K562 (cell line): Measurements from ENCODE around the gene SEC22C. TPM values are rescaled to one million over a fixed set of nuclear protein-coding genes. Genes with fewer than 3 reads are reported as not detected.
A peak's percentile ranks its signal among the peaks of the same experiment; 100 is the strongest.

Source experiments
- ATAC-seq: fragments of 200-7000 bp; cut with Tn5 transposase; 3 replicates; pipeline ENCODE4 v1.9.1; 2020; ENCODE audit warnings: moderate library complexity
- BruUV-seq: library from RNA; stranded (reverse); fragments of 400-500 nt; replicated peaks from 2 replicates; lab custom pipeline; 2021; lab: Mats Ljungman, UMichigan
- CTCF ChIA-PET: fragments of 300-600 bp; formaldehyde crosslinking; extraction: SDS; loops from one replicate; lab custom pipeline; 2021; ENCODE audit warnings: low intra/inter-chr PET ratio; lab: Yijun Ruan, JAX
- POLR2A ChIA-PET: fragments of 300-600, 350-650 bp; sonication (Branson Sonifier 250); formaldehyde crosslinking; extraction: SDS; loops from one replicate; lab custom pipeline; 2021; ENCODE audit warnings: antibody characterized with exemption, inconsistent platforms; lab: Yijun Ruan, JAX
- DNase-seq, 4 experiments: peaks; one replicate each; pipeline versions ENCODE4 v3.0.0 to v3.0.0-alpha.2; 2011 to 2018; ENCODE audit warnings: low spot score in 3 of 4, mixed read lengths in 3 of 4; ENCODE audit errors: extremely low read depth in 1 of 4
- FAIRE-seq: peaks from 2 replicates; lab custom pipeline; 2011; peaks lifted over from hg19 to GRCh38; lab: Jason Lieb, UNC
- H2AFZ ChIP-seq: 2 replicates; pipeline ENCODE4 v1.6.0; 2011; ENCODE audit warnings: low read depth, low read length, control low read depth, inconsistent platforms
- H3K27ac ChIP-seq: fragments of 200-600 bp; 3 replicates; pipeline ENCODE4 v1.8.0; 2011; ENCODE audit warnings: low read depth, mild to moderate bottlenecking, control low read depth, inconsistent platforms, low read length, moderate library complexity, mixed read lengths; ENCODE audit errors: extremely low read depth
- H3K27me3 ChIP-seq, 2 experiments: fragments of 300-600 bp in 1 of 2; 2 replicates in 1 of 2; 3 replicates in 1 of 2; pipeline versions ENCODE4 v1.6.0 to v1.8.0; 2011; ENCODE audit warnings: inconsistent platforms in 2 of 2, low read length in 2 of 2, mild to moderate bottlenecking in 1 of 2, mixed read lengths in 1 of 2, moderate library complexity in 1 of 2; ENCODE audit not compliant: control insufficient read depth in 2 of 2, insufficient read depth in 2 of 2
- H3K36me3 ChIP-seq: fragments of 300-600 bp; 3 replicates; pipeline ENCODE4 v1.8.0; 2011; ENCODE audit warnings: mild to moderate bottlenecking, low read length, inconsistent platforms; ENCODE audit not compliant: control insufficient read depth, insufficient read depth
- H3K4me1 ChIP-seq, 2 experiments: fragments of 200-600 bp in 1 of 2; replicated peaks in 1 of 2; 2 replicates in 1 of 2; 3 replicates in 1 of 2; pipeline versions ENCODE4 v1.5.1 to v1.8.0; 2011; ENCODE audit warnings: inconsistent platforms in 2 of 2, low read length in 2 of 2, mild to moderate bottlenecking in 1 of 2, mixed read lengths in 1 of 2, moderate library complexity in 1 of 2; ENCODE audit not compliant: control insufficient read depth in 2 of 2, insufficient read depth in 2 of 2
- H3K4me2 ChIP-seq: 2 replicates; pipeline ENCODE4 v1.6.1; 2011; ENCODE audit warnings: low read length, control low read depth, inconsistent platforms, mixed read lengths; ENCODE audit not compliant: insufficient read depth
- H3K4me3 ChIP-seq: fragments of 200-600 bp; sonication (generic), shearing (Covaris generic); 2 replicates; pipeline ENCODE4 v1.5.1; 2016; ENCODE audit warnings: control low read depth, inconsistent platforms
- H3K79me2 ChIP-seq: fragments of 200-600 bp; 3 replicates; pipeline ENCODE4 v1.8.0; 2011; ENCODE audit warnings: low read length, inconsistent platforms; ENCODE audit not compliant: control insufficient read depth, insufficient read depth
- H3K9ac ChIP-seq, 2 experiments: 2 replicates each; pipeline versions ENCODE4 v1.6.0 to v1.6.1; 2011; ENCODE audit warnings: low read depth in 2 of 2, low read length in 2 of 2, control low read depth in 1 of 2, inconsistent platforms in 1 of 2, mild to moderate bottlenecking in 1 of 2, mixed read lengths in 1 of 2; ENCODE audit not compliant: insufficient read depth in 1 of 2
- H3K9me1 ChIP-seq: one replicate; pipeline ENCODE4 v1.6.0; 2011; ENCODE audit warnings: inconsistent platforms, mild to moderate bottlenecking, low read length, moderate library complexity; ENCODE audit not compliant: control insufficient read depth, insufficient read depth
- H3K9me3 ChIP-seq: replicated peaks from 2 replicates; pipeline ENCODE4 v1.5.1; 2011; ENCODE audit warnings: low read depth, low read length, inconsistent platforms; ENCODE audit not compliant: control insufficient read depth, insufficient read depth
- H4K20me1 ChIP-seq: replicated peaks from 2 replicates; pipeline ENCODE4 v1.6.1; 2011; ENCODE audit warnings: low read length, inconsistent platforms, mixed read lengths; ENCODE audit not compliant: control insufficient read depth, insufficient read depth
- ARID2 ChIP-seq: fragments of 450-650 bp; IDR thresholded peaks from 2 replicates; pipeline ENCODE4 v1.6.1; 2017; ENCODE audit warnings: antibody characterized with exemption, mild to moderate bottlenecking
- CTCF ChIP-seq, 3 experiments: IDR thresholded peaks in 2 of 3; conservative IDR thresholded peaks in 1 of 3; 2 replicates each; pipeline ENCODE4 v1.5.1; 2011 to 2012; ENCODE audit warnings: low read length in 3 of 3, mild to moderate bottlenecking in 3 of 3, control low read depth in 2 of 3, improper control_type of control experiment in 1 of 3, inconsistent platforms in 1 of 3, low read depth in 1 of 3, mixed read lengths in 1 of 3, moderate library complexity in 1 of 3; ENCODE audit not compliant: insufficient read depth in 2 of 3
- DACH1 ChIP-seq: fragments of 450-650 bp; IDR thresholded peaks from 2 replicates; pipeline ENCODE4 v1.6.1; 2018; ENCODE audit not compliant: partially characterized antibody
- EGR1 ChIP-seq: fragments of 450-650 bp; conservative IDR thresholded peaks from 2 replicates; pipeline ENCODE4 v1.6.1; 2017; ENCODE audit warnings: mild to moderate bottlenecking
- IRF1 ChIP-seq: sonication (generic); formaldehyde crosslinking; IDR thresholded peaks from 2 replicates; pipeline ENCODE4 v1.8.0; 2022; ENCODE audit warnings: missing genetic modification reagents, mild to moderate bottlenecking, borderline replicate concordance
- KDM5B ChIP-seq: fragments of 200-600 bp; sonication (generic); IDR thresholded peaks from 2 replicates; pipeline ENCODE4 v1.6.1; 2012; ENCODE audit warnings: low read depth, mild to moderate bottlenecking, moderate library complexity, low read length, control low read depth, inconsistent platforms; ENCODE audit not compliant: insufficient replicate concordance
- MAFG ChIP-seq: fragments of 450-650 bp; conservative IDR thresholded peaks from 2 replicates; pipeline ENCODE4 v1.6.1; 2016; ENCODE audit warnings: missing genetic modification characterization, missing compliant biosample characterization
- UBTF ChIP-seq, 2 experiments: IDR thresholded peaks; 2 replicates each; pipeline ENCODE4 v1.6.1; 2012; ENCODE audit warnings: improper control_type of control experiment in 2 of 2, low read depth in 2 of 2, low read length in 2 of 2, borderline replicate concordance in 1 of 2
- ZBED1 ChIP-seq: IDR thresholded peaks from 2 replicates; pipeline ENCODE4 v1.6.1; 2014
- ZC3H11A ChIP-seq: IDR thresholded peaks from 2 replicates; pipeline ENCODE4 v1.6.1; 2012; ENCODE audit warnings: low read depth, low read length, improper control_type of control experiment
- ZNF12 ChIP-seq: sonication (generic); formaldehyde crosslinking; IDR thresholded peaks from 2 replicates; pipeline ENCODE4 v1.4.0; 2020; ENCODE audit warnings: mild to moderate bottlenecking, missing genetic modification reagents
- ZNF274 ChIP-seq: IDR thresholded peaks from 2 replicates; pipeline ENCODE4 v1.6.1; 2011; ENCODE audit warnings: low read depth, mild to moderate bottlenecking, low read length, moderate library complexity, borderline replicate concordance
- WGBS: fragments of 100-300 bp; shearing (Covaris generic); methylation state at CpG from one replicate; pipeline ENCODE4 v1.1.6; 2016; ENCODE audit warnings: low coverage, mixed read lengths; ENCODE audit not compliant: insufficient coverage; ENCODE audit errors: missing lambda C conversion rate; 5-methylcytosine and 5-hydroxymethylcytosine counted together
- in situ Hi-C: fragments of 300-500 bp; cut with MboI; formaldehyde crosslinking; loops from 4 replicates; pipeline ENCODE4 v1.15.0; 2018; ENCODE audit warnings: inconsistent platforms, mixed read lengths
- intact Hi-C: fragments of 100-400 bp; cut with micrococcal nuclease; formaldehyde crosslinking; loops from 2 replicates; pipeline ENCODE4 v1.14.2; 2022
- polyA plus RNA-seq, 8 experiments: library from polyadenylated mRNA; depleted of rRNA in 4 of 8; stranded (reverse) in 5 of 8; unstranded in 3 of 8; fragments of >200 nt; fragmentation: Nextera tagmentation in 2 of 8; fragmentation: Illumina TruSeq in 1 of 8; extraction: Ambion mirVana in 2 of 8; extraction: Trizol in 1 of 8; gene quantifications; 2 replicates each; pipeline versions ENCODE4 v1.2.1 to v1.2.3, GENCODE V29; 2011 to 2014; ENCODE audit warnings: inconsistent platforms in 1 of 8, missing spikeins in 1 of 8
- total RNA-seq, 7 experiments: library from RNA; depleted of rRNA in 6 of 7; stranded (reverse); fragments of >200 nt in 6 of 7; fragmentation: Illumina TruSeq in 2 of 7; extraction: Trizol in 2 of 7; gene quantifications; 2 replicates each; pipeline versions ENCODE4 v1.2.1 to v1.2.3, GENCODE V29; 2011 to 2021; ENCODE audit warnings: low replicate concordance in 1 of 7

Gene SEC22C
- total and polyA plus RNA-seq, 9 of the 15 experiments (the other 6 are each of a cell fraction or from before 2014, with no cell fraction given), result 35.6 to 68.4 (median 50.7) TPM

- no peak overlapping the region for H3K4me2 ChIP-seq
- DNase-seq (peak in 3 of 4 experiments; percentile 19 to 37 (median 29)), ATAC-seq (peak; percentile 72), FAIRE-seq (no peak)
- H3K4me1 ChIP-seq, result peaks cover 0 to 6% of the 10 kb centered on the region in 2 experiments; a peak in 2 of 5 replicates
- TF ChIP-seq ZNF12 (no peak), MAFG (tag) (no peak), ARID2 (no peak), ZC3H11A (no peak), UBTF (IDR thresholded peaks at IDR 0.05; ENCODE audit: borderline replicate concordance in 1 of 2, low read depth in 2 of 2, low read length in 2 of 2) (no peak), DACH1 (peak; percentile 43), ZNF274 (0 out of 2 replicates have a peak, but pooled peaks have one; percentile 22), EGR1 (no peak), IRF1 (no peak), ZBED1 (no peak), CTCF (IDR thresholded peaks at IDR 0.05 in 2 of 3, conservative IDR thresholded peaks at IDR 0.05 in 1 of 3; ENCODE audit: insufficient read depth in 2 of 3, low read depth in 1 of 3, low read length in 3 of 3) (no peak), KDM5B (no peak)
- H3K9ac ChIP-seq, result no peak overlapping the region
- peaks cover 96% of the 10 kb centered on the region for H3K79me2 ChIP-seq
- intact Hi-C loops, result no loop called here
- 67% methylated on average over 3 of the region's 3 CpGs for WGBS
- H2AFZ ChIP-seq, result no peak overlapping the region
- H3K9me3 ChIP-seq, result no peaks in the 10 kb centered on the region
- POLR2A ChIA-PET, result interaction anchor here (0.6 to 2.2 kb wide), 9 partner anchors 10 to 208 kb away, joined by 3 to 10 read pairs (median 3); partner anchors contain the start of genes NKTR and SS18L2
- H4K20me1 ChIP-seq, result peaks cover 6% of the 10 kb centered on the region; the same call in 1 of the 2 replicates
- in situ Hi-C loops, result no loop called here
- CTCF ChIA-PET, result no interaction called here
- no peaks in the 10 kb centered on the region for H3K9me1 ChIP-seq
- H3K4me3 ChIP-seq, result no peak overlapping the region
- H3K36me3 ChIP-seq, result peaks cover 85% of the 10 kb centered on the region
- H3K27ac ChIP-seq, result peak overlapping the region; percentile 38; the same call in 1 of the 3 replicates
- no peaks in the 10 kb centered on the region for H3K27me3 ChIP-seq
- BruUV-seq, result no TSS peak
Measured at GRCh38 chr3:42612928-42613327, 31.2 kb upstream of the SEC22C start.
